ENCODE data around the gene DSG3. TPM values are rescaled to one million over a fixed set of nuclear protein-coding genes. Genes with fewer than 3 reads are reported as not detected.

DSG3 gene
- polyA plus RNA-seq, 4 donors: not detected

DNA sequence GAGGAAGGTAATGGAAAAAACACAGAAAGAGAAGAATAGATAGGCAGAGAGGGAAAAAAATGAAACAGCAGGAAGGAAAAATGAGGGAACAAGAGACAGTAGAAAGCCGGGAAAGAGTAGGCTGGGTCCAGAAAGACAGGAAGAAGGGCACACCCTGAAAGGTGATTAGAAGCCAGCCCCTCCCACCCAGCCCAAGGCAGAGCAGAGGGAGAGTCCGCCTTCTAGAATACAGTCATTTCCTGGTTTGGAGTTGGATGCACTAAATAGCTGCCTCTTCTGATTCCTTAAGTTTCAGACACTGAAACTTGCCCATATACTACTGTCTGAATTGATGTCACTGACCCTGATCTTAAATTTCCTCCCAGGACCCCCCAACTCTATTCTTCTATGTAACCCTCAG, 17.9 kb upstream of the DSG3 start:
- DNase-seq (ENCODE audit: low read depth in 4 of 4, low spot score in 3 of 4): no peak

DNA sequence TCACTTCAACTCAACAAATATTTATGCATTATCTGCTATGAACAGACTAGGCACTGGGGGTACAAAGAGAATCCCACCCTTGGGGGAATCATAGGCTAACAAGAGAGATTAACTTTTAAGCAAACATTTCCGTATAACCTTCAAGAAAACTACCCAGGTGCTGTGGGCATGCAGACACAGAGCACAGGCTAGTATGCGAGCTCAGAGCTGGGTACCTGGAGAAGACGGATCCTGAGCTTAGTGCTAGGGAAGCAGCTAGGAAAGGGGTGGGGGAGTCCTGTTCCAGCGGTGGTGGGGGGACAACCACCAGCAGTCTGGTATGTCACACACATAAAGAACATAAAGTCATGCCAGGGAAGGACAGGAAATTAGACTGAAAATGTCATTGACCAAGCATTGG, 17.5 kb upstream of the DSG3 start:
- no peak for DNase-seq (ENCODE audit: low read depth in 4 of 4, low spot score in 3 of 4)

DNA sequence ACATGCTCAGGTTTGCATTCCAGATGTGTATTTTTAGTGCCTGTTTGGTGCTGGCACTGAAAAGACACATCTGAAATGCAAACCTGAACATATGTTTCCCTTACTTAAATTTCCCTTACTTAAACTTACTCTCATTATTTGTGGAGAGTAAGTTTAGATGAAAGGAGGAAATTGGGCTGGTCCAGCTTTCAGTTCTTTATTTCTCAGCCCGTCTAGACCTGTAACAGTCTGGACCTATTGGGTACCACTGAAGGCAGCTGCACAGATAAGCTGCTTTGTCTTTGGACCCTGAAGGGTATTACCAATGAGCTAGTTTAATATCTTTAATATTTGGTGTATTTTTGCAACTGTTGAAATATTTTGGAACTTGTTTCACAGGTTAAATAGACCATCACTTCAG, 17.0 kb upstream of the DSG3 start:
- no peak for DNase-seq (ENCODE audit: low read depth in 4 of 4, low spot score in 3 of 4)

DNA sequence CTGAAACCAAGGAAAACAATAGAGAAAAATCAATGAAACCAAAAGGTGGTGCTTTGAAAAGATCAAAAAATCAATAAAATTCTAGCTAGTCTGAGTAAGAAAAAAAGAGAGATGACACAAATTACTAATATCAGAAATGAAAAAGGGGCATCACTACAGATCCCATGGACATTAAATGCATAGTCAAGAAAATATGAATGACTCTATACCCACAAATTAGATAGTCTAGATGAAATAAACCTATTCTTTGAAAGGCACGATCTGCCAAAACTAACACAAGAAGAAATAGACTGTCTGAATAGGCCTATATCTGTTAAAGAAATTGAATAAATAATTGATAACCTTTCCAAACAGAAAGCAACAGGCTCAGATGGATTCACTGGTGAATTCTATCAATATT, 15.2 kb upstream of the DSG3 start:
- DNase-seq (ENCODE audit: low read depth in 4 of 4, low spot score in 3 of 4): no peak

DNA sequence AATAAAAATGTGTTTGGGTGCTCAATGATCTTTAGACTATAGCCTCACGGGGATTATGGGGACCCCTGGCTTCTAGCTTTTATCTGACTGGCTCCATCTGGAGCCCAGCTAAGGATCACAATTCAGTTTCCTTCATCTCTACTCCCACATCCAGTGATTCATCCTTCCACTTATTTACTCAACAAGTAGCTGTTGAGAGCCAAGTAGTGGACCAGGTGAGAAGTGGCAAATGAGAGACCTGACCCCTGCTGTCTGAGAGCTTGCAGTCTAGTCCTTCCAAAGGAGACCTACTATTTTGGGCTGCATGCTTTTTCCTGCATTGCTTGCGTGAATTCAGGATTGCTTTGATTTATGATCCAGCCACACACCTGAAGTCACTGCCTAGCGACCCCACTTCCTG, 10.7 kb upstream of the DSG3 start:
- no peak for DNase-seq (ENCODE audit: low read depth in 4 of 4, low spot score in 3 of 4)

DNA sequence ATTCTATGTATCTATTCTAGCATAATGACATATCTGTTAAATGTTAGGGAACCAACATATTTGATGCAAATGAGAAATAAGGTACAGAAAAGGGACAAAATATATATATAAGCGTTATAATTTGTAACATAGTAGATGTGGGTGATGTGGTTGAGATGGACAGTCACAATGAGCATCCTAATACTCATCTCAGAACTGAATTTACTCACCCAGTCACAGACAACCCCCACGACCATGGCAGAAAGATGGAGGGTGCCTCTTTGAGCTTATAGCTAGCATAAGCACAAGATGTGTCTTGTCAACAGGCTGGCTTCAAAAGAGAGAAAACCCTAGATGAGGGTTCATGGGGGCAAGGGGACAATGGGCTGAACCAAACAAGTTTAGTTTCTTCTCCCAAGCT, 9.1 kb upstream of the DSG3 start:
- DNase-seq (ENCODE audit: low read depth in 4 of 4, low spot score in 3 of 4): no peak

DNA sequence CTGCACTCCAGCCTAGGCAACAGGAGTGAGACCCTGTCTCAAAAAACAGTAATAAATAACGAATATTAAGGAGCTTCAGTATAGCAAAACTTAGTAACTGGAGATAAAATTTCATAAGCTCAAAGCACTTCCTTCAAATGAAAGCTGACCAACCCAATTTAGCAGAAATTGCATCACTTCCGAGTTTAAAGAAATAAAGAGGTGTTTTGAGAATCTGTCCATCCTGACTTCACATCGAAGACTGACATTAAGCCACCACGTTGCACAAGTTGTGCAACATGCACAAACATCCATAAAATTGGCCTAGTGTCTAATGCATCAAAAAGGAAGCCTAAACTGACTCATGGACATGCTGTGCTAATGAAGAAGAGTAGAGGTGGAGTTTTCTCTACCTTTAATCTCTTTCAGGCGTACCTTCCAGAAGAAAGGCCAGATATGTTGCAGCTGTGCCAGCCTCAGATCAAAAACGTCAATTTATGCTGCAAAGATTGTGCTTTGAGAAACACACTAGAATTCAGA, 7.7 kb upstream of the DSG3 start:
- no peak for DNase-seq (ENCODE audit: low read depth in 4 of 4, low spot score in 3 of 4)

DNA sequence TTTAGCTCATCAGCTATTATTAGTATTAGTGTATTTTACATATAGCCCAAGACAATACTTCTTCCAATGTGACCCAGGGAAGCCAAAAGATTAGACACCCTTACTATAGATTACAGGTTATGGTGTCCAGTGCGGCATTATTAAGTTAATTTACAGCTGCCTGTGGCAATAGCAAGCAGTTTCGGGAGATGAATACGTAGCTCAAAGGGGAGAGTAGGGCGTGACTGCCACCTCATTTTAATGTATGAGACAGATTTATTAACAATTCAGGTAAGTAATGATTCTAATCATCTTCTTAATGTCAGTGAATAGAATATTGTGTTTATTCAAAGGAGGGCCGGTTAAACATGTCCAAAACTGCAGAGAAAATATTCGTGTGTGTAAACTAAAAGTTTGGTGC, 6.8 kb upstream of the DSG3 start:
- no peak for DNase-seq (ENCODE audit: low read depth in 4 of 4, low spot score in 3 of 4)

DNA sequence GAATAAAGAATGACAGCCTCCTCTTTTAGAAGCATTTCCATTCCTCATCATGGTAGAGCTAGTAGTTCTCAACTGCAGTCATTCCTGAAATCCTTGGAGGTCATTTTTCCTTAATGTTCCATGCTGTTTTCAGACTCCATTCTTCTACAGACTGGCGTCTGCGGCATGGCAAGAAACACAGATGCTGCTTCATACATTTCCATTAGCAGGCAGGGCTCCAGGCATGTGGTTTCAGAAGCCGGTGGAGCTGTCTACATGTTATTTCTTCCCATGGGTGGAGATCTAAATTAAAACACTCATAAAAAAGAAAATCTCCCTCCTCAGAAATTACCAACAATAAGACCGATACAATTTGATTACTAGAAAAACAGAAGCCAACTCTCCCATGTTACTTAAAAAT, 6.0 kb upstream of the DSG3 start:
- DNase-seq (ENCODE audit: low read depth in 4 of 4, low spot score in 3 of 4): no peak

DNA sequence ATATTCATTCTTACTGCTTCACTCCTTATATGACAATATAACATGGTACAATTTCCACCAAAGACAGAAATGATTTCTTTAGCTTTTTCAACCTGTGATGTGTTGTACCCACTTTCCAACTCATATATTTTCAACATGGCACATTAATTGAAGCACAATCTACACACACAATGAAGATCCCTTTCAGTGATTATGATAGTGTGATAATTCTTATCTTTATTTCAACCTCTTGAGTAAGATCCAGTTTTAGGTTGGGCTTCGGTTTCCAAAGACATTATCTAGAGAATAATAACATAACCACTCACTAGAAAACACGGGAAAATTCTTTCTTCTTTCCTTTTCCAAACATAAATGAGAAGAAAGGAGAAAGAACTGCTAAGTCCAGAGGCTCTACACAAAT, 3.4 kb upstream of the DSG3 start:
- DNase-seq (ENCODE audit: low read depth in 4 of 4, low spot score in 3 of 4): no peak

DNA sequence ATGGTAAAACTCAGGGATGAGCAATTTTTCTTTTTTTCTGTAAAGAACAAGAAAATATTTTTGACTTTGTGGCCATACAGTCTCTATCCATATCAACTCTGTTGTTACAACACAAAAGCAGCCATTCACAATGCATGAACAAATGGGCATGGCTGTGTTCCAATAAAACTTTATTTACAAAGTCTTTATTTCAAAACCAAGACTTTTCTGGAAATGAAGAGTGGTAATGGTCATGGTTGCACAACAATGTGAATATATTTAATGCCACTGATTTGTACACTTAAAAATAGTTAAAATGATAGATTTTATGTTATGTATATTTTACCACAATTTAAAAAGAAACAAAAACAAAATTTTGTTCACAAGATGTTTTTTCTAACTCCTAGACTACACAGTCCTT, 1.6 kb upstream of the DSG3 start:
- no peak for DNase-seq (ENCODE audit: low read depth in 4 of 4, low spot score in 3 of 4)

DNA sequence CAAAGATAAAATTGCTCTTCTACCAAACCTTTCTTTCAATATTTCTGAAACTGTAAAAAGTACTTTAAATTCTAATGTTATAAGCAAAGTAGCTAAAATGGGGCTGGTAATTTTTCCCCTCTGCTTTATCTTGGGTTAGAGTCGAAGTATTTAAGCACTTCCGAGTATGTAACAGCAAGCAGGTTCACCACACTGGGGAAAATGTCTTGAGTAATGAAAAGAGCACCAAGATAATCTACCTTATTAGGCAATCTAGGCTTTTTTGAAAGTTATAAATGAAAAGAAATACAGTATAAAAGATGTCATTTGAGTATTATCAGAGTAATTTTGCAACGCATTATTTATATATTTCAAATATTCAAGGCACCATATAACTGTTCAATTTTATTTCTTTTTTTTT, 687 bp upstream of the DSG3 start:
- no peak for DNase-seq (ENCODE audit: low read depth in 4 of 4, low spot score in 3 of 4)

DNA sequence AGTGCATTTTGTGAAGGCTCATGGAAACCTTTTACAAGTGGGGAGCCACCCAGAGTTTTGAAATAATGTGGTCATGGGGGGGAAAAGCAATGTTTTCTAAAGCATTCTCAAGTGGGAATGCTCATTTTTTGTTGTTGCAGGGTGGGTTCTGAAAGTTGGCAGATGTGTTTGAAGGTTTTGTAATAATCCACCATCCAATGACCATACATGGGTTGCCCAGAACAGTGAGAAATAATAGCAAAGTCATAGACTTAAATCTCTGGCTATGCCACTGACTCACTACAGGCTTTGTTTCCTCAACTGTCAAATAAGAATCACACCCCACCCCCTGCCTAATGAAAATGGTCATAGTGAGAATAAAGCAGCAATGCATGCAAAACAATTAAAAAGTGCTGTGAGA, 2.9 kb downstream of the DSG3 start:
- no peak for DNase-seq (ENCODE audit: low read depth in 4 of 4, low spot score in 3 of 4)

DNA sequence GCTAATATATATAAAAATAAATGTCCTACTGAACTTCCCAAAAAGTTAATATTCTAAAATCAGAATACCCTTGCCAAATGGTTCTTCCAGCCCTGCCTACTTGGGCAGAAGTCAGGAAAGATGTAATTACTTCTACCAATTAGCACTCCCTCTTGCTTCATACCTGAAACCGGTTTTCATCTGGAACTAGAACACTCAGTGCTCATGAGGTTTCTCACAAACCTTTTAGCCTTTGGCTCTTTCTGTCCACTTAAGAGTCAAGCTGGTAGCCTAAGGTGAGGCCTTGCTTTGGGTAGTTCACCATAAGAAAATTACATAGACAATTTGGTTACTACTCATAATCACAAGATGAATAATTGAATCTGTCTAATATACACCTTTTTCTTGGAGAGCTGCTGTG, 4.1 kb downstream of the DSG3 start:
- no peak for DNase-seq (ENCODE audit: low read depth in 4 of 4, low spot score in 3 of 4)

DNA sequence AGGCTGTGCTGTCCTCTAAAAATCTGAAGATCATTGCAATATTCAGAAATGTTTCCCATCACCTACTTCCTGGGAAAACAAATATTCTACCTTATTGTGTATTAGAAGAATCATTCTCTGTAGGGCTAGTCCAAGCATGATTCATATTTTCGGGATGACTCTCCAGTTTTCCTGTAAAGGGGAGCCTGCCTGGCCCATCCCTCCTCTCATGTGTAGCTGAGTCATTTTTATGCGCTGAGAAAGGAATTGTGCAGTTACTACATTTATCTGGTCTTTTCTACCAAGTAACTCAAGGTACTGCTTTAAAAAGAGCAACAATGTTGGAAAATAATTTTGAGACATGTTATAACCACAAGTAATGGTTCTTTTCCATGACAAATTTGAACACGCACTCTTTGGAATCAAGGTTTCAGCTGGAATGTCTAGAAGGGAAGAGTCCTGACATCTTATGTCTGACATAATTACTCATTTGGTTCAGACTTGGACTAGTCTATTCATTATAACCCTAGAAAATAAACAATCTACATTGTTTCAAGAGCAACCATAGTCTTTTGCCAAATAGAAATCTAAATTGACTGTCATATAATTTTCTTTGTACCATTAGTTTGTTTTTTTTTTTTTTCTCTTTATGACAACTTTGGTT, 6.6 kb downstream of the DSG3 start:
- no peak for DNase-seq (ENCODE audit: low read depth in 4 of 4, low spot score in 3 of 4)

DNA sequence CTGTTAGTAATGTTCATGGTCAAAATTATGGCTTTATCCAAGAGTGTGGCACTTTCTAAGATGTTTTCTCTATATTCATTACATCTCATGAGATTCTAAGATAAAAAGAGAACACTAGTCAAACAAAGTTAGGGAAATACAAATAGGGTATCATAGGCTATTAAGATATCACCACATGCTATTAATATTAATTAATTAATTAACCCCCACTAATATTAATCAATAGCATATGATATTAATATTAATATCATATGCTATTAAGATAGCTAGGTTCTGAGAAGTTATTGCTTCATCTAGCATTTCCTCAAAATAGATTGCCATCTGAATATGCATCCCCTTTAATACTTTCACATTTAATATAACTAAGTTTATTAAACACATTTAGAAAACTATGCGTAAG, 22.1 kb downstream of the DSG3 start:
- no peak for DNase-seq (ENCODE audit: low read depth in 4 of 4, low spot score in 3 of 4)

DNA sequence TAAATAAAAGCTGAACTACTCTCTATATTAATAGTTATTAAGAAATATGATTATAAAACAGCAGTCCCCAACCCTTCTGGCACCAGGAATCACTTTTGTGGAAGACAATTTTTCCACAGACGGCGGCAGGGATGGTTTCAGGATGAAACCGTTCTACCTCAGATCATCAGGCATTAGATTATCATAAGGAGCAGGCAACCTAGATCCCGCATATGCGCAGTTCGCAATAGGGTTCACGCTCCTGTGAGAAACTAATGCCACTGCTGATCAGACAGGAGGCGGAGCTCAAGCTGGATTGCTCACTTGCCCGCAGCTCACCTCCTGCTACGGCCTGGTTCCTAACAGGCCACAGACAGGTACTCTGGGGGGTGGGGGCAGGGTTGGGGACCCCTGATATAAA, 31.1 kb downstream of the DSG3 start:
- DNase-seq (ENCODE audit: low read depth in 4 of 4, low spot score in 3 of 4): no peak

DNA sequence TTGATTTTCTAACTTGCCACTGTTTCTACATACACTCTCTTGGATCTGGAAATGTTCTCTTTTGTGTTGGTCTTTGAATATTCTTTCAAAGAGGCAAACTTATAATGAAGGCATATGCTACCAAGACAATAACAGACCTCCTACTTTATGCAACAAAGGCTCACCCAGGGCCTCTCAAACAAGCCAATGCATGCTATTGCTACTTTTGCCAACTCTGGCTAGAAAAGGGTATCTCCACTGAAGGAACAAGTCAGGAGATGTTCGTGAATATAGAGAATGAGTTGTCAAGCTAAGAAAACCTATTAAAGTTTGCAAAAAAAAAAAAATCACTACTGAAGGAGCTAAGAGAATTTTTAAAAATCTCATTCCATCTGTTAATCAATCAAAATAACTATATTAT, 34.5 kb downstream of the DSG3 start:
- no peak for DNase-seq (ENCODE audit: low read depth in 4 of 4, low spot score in 3 of 4)

DNA sequence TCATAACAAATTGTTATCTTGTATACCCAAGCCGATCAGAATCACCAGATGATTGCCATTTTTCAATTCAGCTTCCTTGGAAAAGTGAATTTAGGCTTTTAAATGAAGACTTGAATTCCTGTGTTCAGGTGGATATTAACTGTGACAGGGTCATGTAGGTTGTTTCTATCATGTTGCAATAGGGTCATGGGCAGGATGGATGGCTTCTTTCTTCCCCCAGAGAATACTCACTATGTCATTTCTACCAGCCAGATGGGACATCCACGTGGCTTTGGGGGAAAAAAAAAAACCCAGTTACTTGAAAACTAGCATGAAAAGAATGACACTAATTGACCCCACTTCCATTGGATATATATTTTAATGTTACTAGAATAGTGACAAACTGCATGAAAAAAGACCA, 35.9 kb downstream of the DSG3 start:
- no peak for DNase-seq (ENCODE audit: low read depth in 4 of 4, low spot score in 3 of 4)

DNA sequence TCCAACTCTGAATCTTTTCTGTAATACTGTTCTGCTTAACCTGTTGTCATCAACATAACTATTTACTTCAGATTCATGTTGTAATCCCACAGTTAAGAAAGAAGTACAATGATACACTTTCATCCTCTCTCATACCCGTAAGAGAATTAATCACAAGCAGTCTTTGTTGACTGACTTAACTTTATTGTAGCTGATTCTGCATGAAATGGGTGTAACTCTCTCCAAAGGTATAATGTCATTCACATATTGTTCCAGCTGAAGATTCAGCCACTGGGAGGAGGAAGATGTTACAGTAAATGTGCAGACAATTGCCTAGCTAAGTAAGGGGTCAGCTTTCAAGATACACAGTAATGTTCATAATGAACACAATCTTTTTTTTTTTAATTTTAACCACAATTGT, 36.9 kb downstream of the DSG3 start:
- DNase-seq (ENCODE audit: low read depth in 4 of 4, low spot score in 3 of 4): no peak

DNA sequence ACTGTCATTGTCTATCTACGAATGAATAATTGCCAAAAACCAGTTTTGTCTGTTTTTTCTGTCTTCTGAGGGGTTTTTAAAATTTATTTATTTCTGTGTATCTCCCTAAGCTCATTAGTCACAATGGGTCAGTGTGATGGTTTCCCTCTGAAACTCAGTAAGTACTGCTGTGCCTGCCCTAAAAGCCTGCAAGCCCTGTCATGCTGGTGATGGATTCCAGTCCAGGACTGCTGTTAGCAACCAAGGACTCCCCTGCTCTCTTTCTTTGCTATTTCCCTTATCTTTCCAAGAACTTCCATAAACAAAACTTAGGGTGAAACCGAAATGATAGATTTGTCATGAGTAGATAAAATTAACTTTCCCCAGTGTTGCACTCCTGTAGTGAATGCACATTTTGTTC, 38.6 kb downstream of the DSG3 start:
- DNase-seq (ENCODE audit: low read depth in 4 of 4, low spot score in 3 of 4): no peak

DNA sequence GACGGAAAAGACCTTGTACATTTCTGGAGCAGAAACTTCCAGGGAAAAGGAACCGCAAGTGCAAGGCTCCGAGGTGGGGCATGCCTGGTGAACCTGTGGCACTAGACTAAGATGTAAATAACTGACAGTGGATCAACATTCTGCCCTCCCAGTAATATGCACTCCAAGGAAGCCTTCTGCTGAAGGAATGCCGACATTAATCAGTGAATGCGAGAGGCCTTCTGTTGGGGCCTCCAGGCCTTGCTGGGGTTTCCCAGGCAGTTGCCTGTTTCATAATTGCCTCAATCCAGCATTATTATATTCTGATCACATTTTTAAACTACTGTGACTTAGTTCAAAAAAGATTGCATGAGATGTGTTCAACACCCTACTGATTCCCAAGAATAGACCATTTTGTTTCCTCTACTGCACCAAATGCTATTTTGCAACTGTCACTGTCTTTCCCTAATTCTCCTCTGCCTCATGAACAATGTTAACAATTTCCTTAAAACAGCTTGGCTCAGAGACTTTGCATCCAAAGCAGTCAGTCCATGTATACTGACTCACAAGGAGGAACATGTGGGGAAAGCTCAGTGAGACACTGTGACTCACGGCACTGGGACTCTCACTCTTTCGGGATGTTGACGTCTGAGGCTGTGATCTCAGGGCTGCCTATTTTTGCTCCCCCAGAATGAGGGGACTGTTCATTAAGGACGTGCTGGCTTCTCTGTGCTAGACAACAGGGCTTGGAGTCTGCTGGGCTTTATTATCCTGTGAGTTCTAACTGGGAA, 39.9 kb downstream of the DSG3 start:
- DNase-seq (ENCODE audit: low read depth in 4 of 4, low spot score in 3 of 4): no peak

DNA sequence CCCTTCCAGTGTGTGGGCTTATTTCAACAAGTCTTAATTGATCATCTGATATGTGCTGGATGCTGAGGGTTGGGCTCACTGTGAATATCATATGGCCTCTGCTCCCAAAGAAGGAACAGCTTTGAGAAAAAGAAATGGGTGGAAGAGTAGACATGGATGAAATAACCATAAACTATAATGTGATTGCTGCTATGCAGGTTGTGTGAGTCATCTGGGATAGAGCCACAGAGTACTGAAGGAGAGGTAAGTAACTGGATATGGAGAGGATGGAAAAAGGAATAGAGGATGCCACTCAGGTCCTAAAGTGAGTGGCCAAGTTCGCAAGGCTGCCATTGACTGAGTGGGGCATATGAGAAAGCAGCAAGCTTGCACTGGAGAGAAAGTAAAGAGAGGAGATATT, 41.8 kb downstream of the DSG3 start:
- DNase-seq (ENCODE audit: low read depth in 4 of 4, low spot score in 3 of 4): no peak
